Upper lobe of left lung (tissue), 6 donors: Measurements from ENCODE around the gene ZNF697. TPM values are rescaled to one million over a fixed set of nuclear protein-coding genes. Genes with fewer than 3 reads are reported as not detected.
"Not testable (repeated sequence)": the region's sequence is repeated elsewhere in the genome, so short reads cannot be mapped to it uniquely, and the experiment has no call there.

Experiments
- ATAC-seq, 2 donors: fragments of 200-7000 bp; cut with Tn5 transposase; one replicate each; pipeline ENCODE4 v1.9.1; 2022; ENCODE audit warnings: mild to moderate bottlenecking in 2 of 2, moderate library complexity in 2 of 2; ENCODE audit not compliant: low FRiP score in 2 of 2
- DNase-seq, 2 donors: peaks; one replicate each; pipeline ENCODE4 v3.0.0-alpha.2; 2019 to 2020
- H3K27ac ChIP-seq, 4 donors: fragments of 200-600 bp; sonication (generic); one replicate each; pipeline ENCODE4 v1.5.1; 2016 to 2019
- H3K27me3 ChIP-seq, 4 donors: fragments of 200-600 bp; sonication (generic); one replicate each; pipeline ENCODE4 v1.5.1; 2017 to 2019
- H3K36me3 ChIP-seq, 4 donors: fragments of 200-600 bp; sonication (generic); one replicate each; pipeline ENCODE4 v1.5.1; 2016 to 2019
- H3K4me1 ChIP-seq, 4 donors: fragments of 200-600 bp; sonication (generic); one replicate each; pipeline ENCODE4 v1.5.1; 2018 to 2019
- H3K4me3 ChIP-seq, 4 donors: fragments of 200-600 bp; sonication (generic); one replicate each; pipeline ENCODE4 v1.5.1; 2017 to 2019; ENCODE audit warnings: mild to moderate bottlenecking in 2 of 4, moderate library complexity in 1 of 4
- H3K9me3 ChIP-seq, 4 donors: fragments of 200-600 bp; sonication (generic); one replicate each; pipeline ENCODE4 v1.5.1; 2018 to 2019
- EP300 ChIP-seq, 4 donors: sonication (generic); formaldehyde crosslinking; IDR thresholded peaks; one replicate each; pipeline ENCODE4 v1.5.1; 2017; ENCODE audit warnings: antibody characterized with exemption in 4 of 4, control low read depth in 2 of 4
- POLR2A ChIP-seq, 4 donors: fragments of 450-650 bp; IDR thresholded peaks; one replicate each; pipeline ENCODE4 v1.5.1; 2016 to 2017; ENCODE audit warnings: antibody characterized with exemption in 4 of 4, mild to moderate bottlenecking in 2 of 4
- POLR2AphosphoS5 ChIP-seq, 2 donors: sonication (generic); formaldehyde crosslinking; IDR thresholded peaks; one replicate each; pipeline ENCODE4 v1.5.1; 2017; ENCODE audit warnings: antibody characterized with exemption in 2 of 2
- WGBS, 2 donors: methylation state at CpG; one replicate each; pipeline ENCODE4 v1.1.5; 2017 to 2018; 5-methylcytosine and 5-hydroxymethylcytosine counted together
- total RNA-seq, 6 donors: library from RNA; depleted of rRNA in 4 of 6; stranded (reverse); fragments of >200 nt in 4 of 6; gene quantifications; one replicate each; pipeline versions ENCODE4 v1.1.0 to v1.2.1, GENCODE V29; 2016 to 2021
- TF ChIP-seq, protein P1 (sequence below), 6 experiments: fragments of 450-650 bp in 4 of 6; fragments of 200-600 bp in 2 of 6; sonication (generic) in 2 of 6; IDR thresholded peaks; one replicate each; pipeline ENCODE4 v1.5.1; 2016 to 2019; ENCODE audit warnings: antibody characterized with exemption in 6 of 6
- donor health status: DM: no; HTN: no; CAD: no; lungs with moderate emphysema.
- donor health status: DM: no; HTN: yes; CAD: no; lungs with severe emphysema.

Gene ZNF697
- total RNA-seq, 6 donors from 2014 or later: 4.4 to 10.3 (median 8.0) TPM

DNA sequence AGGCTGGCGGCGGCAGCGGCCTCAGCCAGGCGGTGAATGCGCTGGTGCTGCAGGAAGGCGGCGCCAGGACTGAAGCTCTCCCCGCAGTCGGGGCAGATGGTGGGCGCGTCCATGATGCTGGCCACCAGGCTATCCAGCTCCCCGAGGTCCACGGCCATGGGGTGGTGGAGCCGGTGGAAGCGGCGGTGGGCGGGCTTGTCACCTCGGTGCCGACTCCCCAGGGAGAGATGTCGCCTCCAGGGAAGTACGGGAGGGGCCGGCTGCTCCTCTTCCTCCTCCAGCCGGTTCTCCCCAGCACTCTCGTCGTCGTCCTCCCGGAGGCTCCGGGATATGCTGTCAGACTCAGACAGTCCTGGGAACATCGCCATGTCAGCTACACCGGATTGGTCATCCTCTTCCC lies 24.4 kb downstream of the ZNF697 start:
- 91 to 93% methylated on average over 8 to 22 of the region's 30 CpGs for WGBS, 2 donors
- ATAC-seq (no peak), DNase-seq (peak in 1 of 2 donors; percentile 69)
- Histone ChIP-seq H3K9me3 (no peaks in the 10 kb centered on the region), H3K36me3 (peaks cover 8 to 36% (median 23%) of the 10 kb centered on the region in 4 donors), H3K27me3 (no peaks in the 10 kb centered on the region), H3K27ac (no peak overlapping the region), H3K4me3 (no peak overlapping the region), H3K4me1 (peaks cover 0 to 16% (median 12%) of the 10 kb centered on the region in 4 donors)
- TF ChIP-seq, protein P1, sequence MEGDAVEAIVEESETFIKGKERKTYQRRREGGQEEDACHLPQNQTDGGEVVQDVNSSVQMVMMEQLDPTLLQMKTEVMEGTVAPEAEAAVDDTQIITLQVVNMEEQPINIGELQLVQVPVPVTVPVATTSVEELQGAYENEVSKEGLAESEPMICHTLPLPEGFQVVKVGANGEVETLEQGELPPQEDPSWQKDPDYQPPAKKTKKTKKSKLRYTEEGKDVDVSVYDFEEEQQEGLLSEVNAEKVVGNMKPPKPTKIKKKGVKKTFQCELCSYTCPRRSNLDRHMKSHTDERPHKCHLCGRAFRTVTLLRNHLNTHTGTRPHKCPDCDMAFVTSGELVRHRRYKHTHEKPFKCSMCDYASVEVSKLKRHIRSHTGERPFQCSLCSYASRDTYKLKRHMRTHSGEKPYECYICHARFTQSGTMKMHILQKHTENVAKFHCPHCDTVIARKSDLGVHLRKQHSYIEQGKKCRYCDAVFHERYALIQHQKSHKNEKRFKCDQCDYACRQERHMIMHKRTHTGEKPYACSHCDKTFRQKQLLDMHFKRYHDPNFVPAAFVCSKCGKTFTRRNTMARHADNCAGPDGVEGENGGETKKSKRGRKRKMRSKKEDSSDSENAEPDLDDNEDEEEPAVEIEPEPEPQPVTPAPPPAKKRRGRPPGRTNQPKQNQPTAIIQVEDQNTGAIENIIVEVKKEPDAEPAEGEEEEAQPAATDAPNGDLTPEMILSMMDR (IDR thresholded peaks at IDR 0.05): no peak
- TF ChIP-seq EP300 (IDR thresholded peaks at IDR 0.05): no peak
- no peak for TF ChIP-seq POLR2AphosphoS5 (IDR thresholded peaks at IDR 0.05)
- TF ChIP-seq POLR2A (IDR thresholded peaks at IDR 0.05): no peak

- Histone ChIP-seq H3K36me3 (peaks cover 8 to 36% (median 23%) of the 10 kb centered on the region in 4 donors), H3K4me3 (no peak overlapping the region), H3K9me3 (no peaks in the 10 kb centered on the region), H3K27ac (no peak overlapping the region), H3K4me1 (peaks cover 4 to 21% (median 16%) of the 10 kb centered on the region in 4 donors), H3K27me3 (no peaks in the 10 kb centered on the region)
- WGBS, 2 donors: 96 to 100% methylated on average over 30 to 45 of the region's 45 CpGs
- ATAC-seq (no peak), DNase-seq (peak in 1 of 2 donors; percentile 78)
- TF ChIP-seq, protein P1 (IDR thresholded peaks at IDR 0.05): no peak
- TF ChIP-seq EP300 (IDR thresholded peaks at IDR 0.05): no peak
- no peak for TF ChIP-seq POLR2A (IDR thresholded peaks at IDR 0.05)
- TF ChIP-seq POLR2AphosphoS5 (IDR thresholded peaks at IDR 0.05): no peak
Observed at GRCh38 chr1:119623193-119623515, 24.9 kb downstream of the ZNF697 start.

GRCh38 chr1:119622311-119623192 lies 25.5 kb downstream of the ZNF697 start:
- Histone ChIP-seq H3K27me3 (no peaks in the 10 kb centered on the region), H3K36me3 (peaks cover 8 to 36% (median 23%) of the 10 kb centered on the region in 4 donors), H3K9me3 (no peaks in the 10 kb centered on the region), H3K4me1 (peaks cover 6 to 24% (median 16%) of the 10 kb centered on the region in 4 donors), H3K4me3 (no peak overlapping the region), H3K27ac (no peak overlapping the region)
- ATAC-seq (no peak), DNase-seq (peak in 1 of 2 donors; percentile 73)
- no peak for TF ChIP-seq EP300 (IDR thresholded peaks at IDR 0.05)
- TF ChIP-seq POLR2A (IDR thresholded peaks at IDR 0.05): no peak
- TF ChIP-seq, protein P1 (IDR thresholded peaks at IDR 0.05): no peak
- no peak for TF ChIP-seq POLR2AphosphoS5 (IDR thresholded peaks at IDR 0.05)
- WGBS, 2 donors: 93 to 96% methylated on average over 54 to 65 of the region's 67 CpGs

DNA sequence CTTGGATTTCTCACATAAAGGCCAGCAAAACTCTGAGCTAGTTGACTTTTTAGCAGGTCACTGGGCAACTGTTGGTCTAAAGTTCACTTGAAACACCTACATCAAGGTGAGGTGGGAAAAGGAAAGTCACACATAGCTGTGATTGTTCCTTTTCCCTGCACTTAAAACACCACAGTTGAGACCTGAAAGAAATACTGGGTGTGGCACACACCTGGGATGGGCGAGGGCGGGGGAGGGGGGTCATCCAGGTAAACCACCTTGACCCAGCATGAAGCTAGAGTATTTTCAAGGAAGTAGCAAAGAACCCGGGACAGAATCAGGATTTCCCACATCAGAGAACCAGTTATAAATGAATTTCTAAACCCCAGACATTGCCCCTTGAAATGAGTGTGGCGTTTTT lies 26.4 kb downstream of the ZNF697 start:
- ATAC-seq (no peak), DNase-seq (no peak)
- H3K27me3 ChIP-seq: no peaks in the 10 kb centered on the region
- no peak for TF ChIP-seq POLR2AphosphoS5 (IDR thresholded peaks at IDR 0.05)
- TF ChIP-seq POLR2A (IDR thresholded peaks at IDR 0.05): no peak
- 75 to 86% methylated on average over 4 of the region's 4 CpGs for WGBS, 2 donors
- H3K9me3 ChIP-seq: no peaks in the 10 kb centered on the region
- H3K4me3 ChIP-seq: no peak overlapping the region
- H3K27ac ChIP-seq: no peak overlapping the region
- peaks cover 8 to 36% (median 23%) of the 10 kb centered on the region in 4 donors for H3K36me3 ChIP-seq
- H3K4me1 ChIP-seq: peaks cover 6 to 20% (median 12%) of the 10 kb centered on the region in 4 donors

- H3K4me1 ChIP-seq: peaks cover 4 to 16% (median 10%) of the 10 kb centered on the region in 4 donors
Observed at GRCh38 chr1:119617751-119618691, 30.0 kb downstream of the ZNF697 start.

DNA sequence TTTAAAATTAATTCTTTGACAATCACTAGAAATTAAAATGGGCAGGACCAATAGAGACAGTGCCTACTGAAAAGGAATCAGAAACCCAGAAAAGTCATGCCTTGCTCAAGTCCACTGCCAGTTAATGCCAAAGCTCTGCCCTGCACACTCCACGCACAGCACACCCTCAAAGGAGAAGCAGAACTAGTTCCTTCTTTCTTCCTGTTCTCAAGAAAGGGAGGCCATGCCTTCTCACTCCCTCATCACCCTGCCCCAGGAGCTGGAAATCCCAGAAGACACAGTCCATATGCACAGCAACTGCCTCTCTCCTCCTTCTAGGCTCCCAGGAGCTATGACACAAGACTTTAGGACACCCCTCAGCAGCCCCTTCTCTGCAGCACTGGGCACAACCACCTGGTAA lies 31.3 kb downstream of the ZNF697 start:
- H3K9me3 ChIP-seq, H3K27ac ChIP-seq, H3K27me3 ChIP-seq, H3K4me3 ChIP-seq, H3K36me3 ChIP-seq, DNase-seq: not testable (repeated sequence)
- WGBS, 2 donors: 29 to 38% methylated on average over 1 of the region's 1 CpG
- peaks cover 4 to 16% (median 10%) of the 10 kb centered on the region in 4 donors for H3K4me1 ChIP-seq
- peak in 1 of 2 donors; percentile 33 for ATAC-seq

More at GRCh38 chr1:119617751-119618691, 30.0 kb downstream of the ZNF697 start:
- H3K27me3 ChIP-seq: no peaks in the 10 kb centered on the region
- TF ChIP-seq POLR2AphosphoS5 (IDR thresholded peaks at IDR 0.05): no peak
- TF ChIP-seq EP300 (IDR thresholded peaks at IDR 0.05): no peak
- TF ChIP-seq, protein P1 (IDR thresholded peaks at IDR 0.05): no peak
- TF ChIP-seq POLR2A (IDR thresholded peaks at IDR 0.05): no peak
- ATAC-seq (no peak), DNase-seq (no peak)
- no peak overlapping the region for H3K4me3 ChIP-seq
- peaks cover 3 to 9% (median 8%) of the 10 kb centered on the region in 4 donors for H3K36me3 ChIP-seq
- H3K27ac ChIP-seq: no peak overlapping the region
- no peaks in the 10 kb centered on the region for H3K9me3 ChIP-seq
- 61 to 66% methylated on average over 5 of the region's 5 CpGs for WGBS, 2 donors

- WGBS, 2 donors: 72 to 73% methylated on average over 2 to 7 of the region's 7 CpGs
- H3K9me3 ChIP-seq, DNase-seq, H3K4me3 ChIP-seq, H3K27me3 ChIP-seq, ATAC-seq, H3K36me3 ChIP-seq: not testable (repeated sequence)
- Histone ChIP-seq H3K27ac (peak overlapping the region in 1 of 4 donors; percentile 0), H3K4me1 (peaks cover 4 to 16% (median 10%) of the 10 kb centered on the region in 4 donors)
Observed at GRCh38 chr1:119615100-119615499, 33.0 kb downstream of the ZNF697 start.
